Fibroblast of villous mesenchyme (primary cell): ENCODE measurements around the gene CRYBB1. TPM values are rescaled to one million over a fixed set of nuclear protein-coding genes. Genes with fewer than 3 reads are reported as not detected.
A peak's percentile ranks its signal among the peaks of the same experiment; 100 is the strongest.

ENCODE experiments used
- DNase-seq: peaks from one replicate; pipeline ENCODE4 v3.0.0-alpha.2; 2010; ENCODE audit warnings: low read depth
- H3K4me3 ChIP-seq: 2 replicates; pipeline ENCODE4 v1.5.1; 2011; ENCODE audit warnings: low read depth, mild to moderate bottlenecking, low read length
- CTCF ChIP-seq: IDR thresholded peaks from 2 replicates; pipeline ENCODE4 v1.5.1; 2012; ENCODE audit warnings: low read depth, mild to moderate bottlenecking, low read length; ENCODE audit not compliant: insufficient read depth
- total RNA-seq: library from RNA; depleted of rRNA; stranded (reverse); fragments of >200 nt; gene quantifications from 2 replicates; pipeline ENCODE4 v1.2.3, GENCODE V29; 2012

The CRYBB1 gene
- total RNA-seq, 1 donor: not detected

- no peak overlapping the region for H3K4me3 ChIP-seq
- no peak for TF ChIP-seq CTCF
- DNase-seq: peak; percentile 14
These were observed 11.2 kb downstream of the CRYBB1 start for GRCh38 chr22:26606611-26607010.

GRCh38 chr22:26604368-26604767 is 13.5 kb downstream of the CRYBB1 start:
- DNase-seq: no peak
- TF ChIP-seq CTCF: no peak
- no peak overlapping the region for H3K4me3 ChIP-seq

GRCh38 chr22:26602127-26602526 is 15.7 kb downstream of the CRYBB1 start:
- no peak for TF ChIP-seq CTCF
- no peak overlapping the region for H3K4me3 ChIP-seq
- no peak for DNase-seq

GRCh38 chr22:26601726-26602125 is 16.1 kb downstream of the CRYBB1 start:
- TF ChIP-seq CTCF: no peak
- H3K4me3 ChIP-seq: no peak overlapping the region
- DNase-seq: no peak

GRCh38 chr22:26599505-26599904 is 18.3 kb downstream of the CRYBB1 start:
- no peak for TF ChIP-seq CTCF
- H3K4me3 ChIP-seq: no peak overlapping the region
- DNase-seq: no peak

- TF ChIP-seq CTCF: no peak
- no peak for DNase-seq
- no peak overlapping the region for H3K4me3 ChIP-seq
These were observed 20.3 kb downstream of the CRYBB1 start for GRCh38 chr22:26597480-26597879.

GRCh38 chr22:26597026-26597425 is 20.8 kb downstream of the CRYBB1 start:
- no peak overlapping the region for H3K4me3 ChIP-seq
- DNase-seq: no peak
- no peak for TF ChIP-seq CTCF
